Hepatocyte (in vitro differentiated cells): ENCODE data around the gene RNF4. TPM values are rescaled to one million over a fixed set of nuclear protein-coding genes. Genes with fewer than 3 reads are reported as not detected.

Experiments
- DNase-seq: peaks from one replicate; pipeline ENCODE4 v3.0.0-alpha.2; 2016; ENCODE audit warnings: low spot score
- H2AFZ ChIP-seq: fragments of 200-600 bp; sonication (generic); 2 replicates; pipeline ENCODE4 v1.6.0; 2016; ENCODE audit warnings: antibody characterized with exemption, mild to moderate bottlenecking
- H3K27ac ChIP-seq: fragments of 200-600 bp; sonication (generic); 2 replicates; pipeline ENCODE4 v1.5.1; 2016; ENCODE audit warnings: mild to moderate bottlenecking
- H3K27me3 ChIP-seq: fragments of 200-600 bp; sonication (generic); 2 replicates; pipeline ENCODE4 v1.6.1; 2016
- H3K36me3 ChIP-seq: fragments of 200-600 bp; sonication (generic); replicated peaks from 2 replicates; pipeline ENCODE4 v1.5.1; 2016; ENCODE audit warnings: low read depth; ENCODE audit not compliant: insufficient read depth
- H3K4me1 ChIP-seq: fragments of 200-600 bp; sonication (generic); 2 replicates; pipeline ENCODE4 v1.5.1; 2016; ENCODE audit warnings: mild to moderate bottlenecking, moderate library complexity; ENCODE audit not compliant: insufficient read depth
- H3K4me2 ChIP-seq: fragments of 200-600 bp; sonication (generic); 2 replicates; pipeline ENCODE4 v1.6.0; 2016
- H3K4me3 ChIP-seq: fragments of 200-600 bp; sonication (generic); 2 replicates; pipeline ENCODE4 v1.5.1; 2016; ENCODE audit warnings: mild to moderate bottlenecking
- H3K79me2 ChIP-seq: fragments of 200-600 bp; sonication (generic); 2 replicates; pipeline ENCODE4 v1.6.0; 2017; ENCODE audit warnings: mild to moderate bottlenecking
- H3K9me2 ChIP-seq: fragments of 200-600 bp; sonication (generic); replicated peaks from 2 replicates; pipeline ENCODE4 v1.6.0; 2017; ENCODE audit warnings: mild to moderate bottlenecking; ENCODE audit not compliant: insufficient read depth
- H3K9me3 ChIP-seq: fragments of 200-600 bp; sonication (generic); 2 replicates; pipeline ENCODE4 v1.5.1; 2016; ENCODE audit warnings: low read depth, mild to moderate bottlenecking
- H4K20me1 ChIP-seq: fragments of 200-600 bp; sonication (generic); 2 replicates; pipeline ENCODE4 v1.6.0; 2016; ENCODE audit warnings: mild to moderate bottlenecking; ENCODE audit not compliant: insufficient read depth, poor library complexity, severe bottlenecking
- EZH2 ChIP-seq: fragments of 200-600 bp; sonication (generic); IDR thresholded peaks from 2 replicates; pipeline ENCODE4 v1.6.1; 2016; ENCODE audit warnings: antibody characterized with exemption, mild to moderate bottlenecking, borderline replicate concordance
- EZH2phosphoT487 ChIP-seq: fragments of 200-600 bp; sonication (generic); IDR thresholded peaks from one replicate; pipeline ENCODE4 v1.6.1; 2018; ENCODE audit warnings: antibody characterized with exemption, mild to moderate bottlenecking, low read depth, moderate library complexity; ENCODE audit not compliant: unreplicated experiment, severe bottlenecking
- WGBS: methylation state at CpG from one replicate; pipeline ENCODE4 v1.1.6; 2016; ENCODE audit warnings: low lambda C conversion rate; ENCODE audit errors: missing lambda C conversion rate; 5-methylcytosine and 5-hydroxymethylcytosine counted together
- polyA plus RNA-seq: library from polyadenylated mRNA; unstranded; fragments of >200 nt; fragmentation: Nextera tagmentation; extraction: Ambion mirVana; gene quantifications from 2 replicates; pipeline ENCODE4 v1.2.1, GENCODE V29; 2016
- total RNA-seq: library from RNA; depleted of rRNA; stranded (reverse); fragments of >200 nt; gene quantifications from 2 replicates; pipeline ENCODE4 v1.2.3, GENCODE V29; 2014
- TF ChIP-seq, protein P1 (sequence below): fragments of 200-600 bp; sonication (generic); IDR thresholded peaks from 2 replicates; pipeline ENCODE4 v1.5.1; 2016; ENCODE audit warnings: antibody characterized with exemption, mild to moderate bottlenecking; ENCODE audit not compliant: poor library complexity

RNF4 gene
- total and polyA plus RNA-seq, 2 experiments from 2014 or later, result 42.4 to 50.3 TPM

DNA sequence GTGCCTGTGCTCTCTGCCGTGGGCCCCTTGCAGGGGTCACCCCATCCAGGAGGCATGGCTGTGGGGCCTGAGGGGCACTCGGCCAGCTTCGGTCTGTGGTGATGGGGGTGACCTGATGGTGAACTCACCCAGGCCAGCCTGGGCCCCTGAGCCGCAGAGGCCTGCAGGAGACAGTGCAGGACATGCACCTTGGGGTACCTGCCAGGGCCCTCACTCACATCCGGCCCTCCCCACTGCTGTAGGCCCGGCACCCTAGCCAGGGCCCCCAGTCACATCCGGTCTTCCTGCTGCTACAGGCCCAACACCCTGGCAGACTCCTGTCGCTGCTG, 42.9 kb upstream of the RNF4 start:
- TF ChIP-seq, protein P1, sequence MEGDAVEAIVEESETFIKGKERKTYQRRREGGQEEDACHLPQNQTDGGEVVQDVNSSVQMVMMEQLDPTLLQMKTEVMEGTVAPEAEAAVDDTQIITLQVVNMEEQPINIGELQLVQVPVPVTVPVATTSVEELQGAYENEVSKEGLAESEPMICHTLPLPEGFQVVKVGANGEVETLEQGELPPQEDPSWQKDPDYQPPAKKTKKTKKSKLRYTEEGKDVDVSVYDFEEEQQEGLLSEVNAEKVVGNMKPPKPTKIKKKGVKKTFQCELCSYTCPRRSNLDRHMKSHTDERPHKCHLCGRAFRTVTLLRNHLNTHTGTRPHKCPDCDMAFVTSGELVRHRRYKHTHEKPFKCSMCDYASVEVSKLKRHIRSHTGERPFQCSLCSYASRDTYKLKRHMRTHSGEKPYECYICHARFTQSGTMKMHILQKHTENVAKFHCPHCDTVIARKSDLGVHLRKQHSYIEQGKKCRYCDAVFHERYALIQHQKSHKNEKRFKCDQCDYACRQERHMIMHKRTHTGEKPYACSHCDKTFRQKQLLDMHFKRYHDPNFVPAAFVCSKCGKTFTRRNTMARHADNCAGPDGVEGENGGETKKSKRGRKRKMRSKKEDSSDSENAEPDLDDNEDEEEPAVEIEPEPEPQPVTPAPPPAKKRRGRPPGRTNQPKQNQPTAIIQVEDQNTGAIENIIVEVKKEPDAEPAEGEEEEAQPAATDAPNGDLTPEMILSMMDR, result no peak
- Histone ChIP-seq H3K4me3 (no peak overlapping the region), H3K9me3 (no peaks in the 10 kb centered on the region), H3K27ac (no peak overlapping the region), H2AFZ (no peak overlapping the region), H4K20me1 (no peaks in the 10 kb centered on the region), H3K27me3 (peaks cover 10% of the 10 kb centered on the region), H3K4me2 (no peak overlapping the region), H3K36me3 (no peaks in the 10 kb centered on the region), H3K79me2 (no peaks in the 10 kb centered on the region), H3K4me1 (no peaks in the 10 kb centered on the region), H3K9me2 (no peaks in the 10 kb centered on the region)
- DNase-seq, result no peak
- WGBS, result 92% methylated on average over 8 of the region's 8 CpGs

DNA sequence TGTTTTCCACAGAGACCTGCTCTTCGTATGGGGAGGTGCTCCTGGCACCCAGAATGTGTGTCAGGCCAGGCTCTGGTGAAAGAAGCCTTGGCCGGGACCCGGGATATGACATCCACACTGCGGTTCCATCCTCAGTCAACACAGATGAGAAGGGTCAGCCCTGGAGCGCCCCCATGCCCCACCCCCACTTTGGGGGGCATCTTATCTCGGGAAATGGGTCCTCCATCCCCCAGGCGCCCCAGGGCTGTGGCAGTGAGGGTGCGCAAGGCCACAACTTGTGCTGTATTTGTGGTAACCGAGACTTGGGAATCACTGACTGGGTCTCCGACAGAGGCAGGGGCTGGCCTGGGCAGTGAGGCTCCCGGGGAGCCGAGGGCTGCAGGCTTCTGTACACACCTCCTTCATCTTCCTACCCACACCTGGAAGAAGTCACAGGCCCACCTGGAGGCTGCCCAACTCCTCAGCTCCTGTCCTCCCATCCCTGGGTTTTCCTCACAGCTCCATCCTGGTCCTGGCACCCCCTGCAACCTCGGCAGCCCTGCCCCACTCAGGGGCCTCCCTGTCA, 42.1 kb upstream of the RNF4 start:
- peaks cover 3% of the 10 kb centered on the region for H3K27me3 ChIP-seq
- H3K27ac ChIP-seq, result no peak overlapping the region
- H3K9me3 ChIP-seq, result no peaks in the 10 kb centered on the region
- no peak for TF ChIP-seq EZH2phosphoT487
- TF ChIP-seq EZH2, result no peak
- TF ChIP-seq, protein P1, result no peak
- no peaks in the 10 kb centered on the region for H3K79me2 ChIP-seq
- no peaks in the 10 kb centered on the region for H3K36me3 ChIP-seq
- no peak overlapping the region for H2AFZ ChIP-seq
- WGBS, result 90% methylated on average over 13 of the region's 13 CpGs
- no peak overlapping the region for H3K4me3 ChIP-seq
- H4K20me1 ChIP-seq, result no peaks in the 10 kb centered on the region
- no peak for DNase-seq
- H3K9me2 ChIP-seq, result no peaks in the 10 kb centered on the region
- no peak overlapping the region for H3K4me2 ChIP-seq
- no peaks in the 10 kb centered on the region for H3K4me1 ChIP-seq

DNA sequence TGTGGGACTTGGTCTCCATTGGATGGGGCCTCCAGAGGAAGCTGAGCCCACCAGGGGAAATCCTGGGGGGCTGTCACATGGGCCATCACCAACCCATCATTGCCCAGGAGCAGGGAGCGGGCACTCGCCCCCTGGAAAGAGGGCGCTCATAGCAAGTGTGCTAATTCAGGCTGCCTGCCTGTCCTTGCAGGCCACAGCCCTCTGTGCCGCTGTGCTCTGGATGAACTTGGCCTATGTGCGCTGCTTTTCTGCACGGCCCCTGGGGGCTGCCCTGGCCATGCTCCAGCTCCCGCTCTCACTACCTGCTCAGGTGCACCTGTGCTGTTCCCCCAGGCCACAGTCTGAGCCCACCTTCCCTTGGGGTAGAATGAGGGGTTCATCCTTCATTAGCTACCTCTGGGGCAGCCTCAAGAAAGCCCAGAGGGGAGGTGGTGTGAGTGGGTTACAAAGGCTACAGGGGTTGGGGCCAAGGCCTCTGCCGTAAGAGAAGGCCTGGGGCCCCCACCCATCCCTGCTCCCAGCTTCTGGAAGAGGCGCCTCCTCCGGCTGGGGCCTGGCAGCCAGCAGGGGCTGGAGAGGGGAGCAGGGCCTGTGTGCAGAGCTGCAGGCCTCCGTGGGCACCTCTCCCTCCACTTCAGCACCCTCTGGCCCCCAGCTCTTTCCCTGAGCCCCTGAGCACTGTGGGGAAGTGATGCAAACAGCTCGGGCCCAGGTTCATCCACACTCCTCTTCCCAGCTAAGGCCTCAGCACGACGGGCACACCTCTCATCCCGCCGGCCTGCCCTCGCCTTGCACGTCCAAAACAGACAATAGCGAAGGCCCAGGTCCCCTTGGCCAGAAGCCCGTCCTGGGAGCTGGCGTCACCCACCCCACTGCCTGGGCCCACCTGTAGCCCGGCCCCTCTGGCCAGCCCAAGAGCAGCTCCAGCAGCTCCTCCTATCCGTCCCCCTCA, 41.2 kb upstream of the RNF4 start:
- no peaks in the 10 kb centered on the region for H3K27me3 ChIP-seq
- no peaks in the 10 kb centered on the region for H3K36me3 ChIP-seq
- DNase-seq, result no peak
- H4K20me1 ChIP-seq, result no peaks in the 10 kb centered on the region
- H3K9me3 ChIP-seq, result no peaks in the 10 kb centered on the region
- TF ChIP-seq EZH2 (no peak), EZH2phosphoT487 (no peak)
- TF ChIP-seq, protein P1, result no peak
- no peaks in the 10 kb centered on the region for H3K4me1 ChIP-seq
- no peaks in the 10 kb centered on the region for H3K9me2 ChIP-seq
- WGBS, result 94% methylated on average over 22 of the region's 23 CpGs
- no peak overlapping the region for H3K4me2 ChIP-seq
- H3K27ac ChIP-seq, result no peak overlapping the region
- H3K4me3 ChIP-seq, result no peak overlapping the region
- no peak overlapping the region for H2AFZ ChIP-seq
- no peaks in the 10 kb centered on the region for H3K79me2 ChIP-seq
